Ectodermal cell (in vitro differentiated cells): Measurements from ENCODE around the gene IQGAP2.

Experiments used
- H3K27ac ChIP-seq: 2 replicates; pipeline ENCODE4 v1.7.0; 2013; ENCODE audit warnings: mild to moderate bottlenecking, low read depth, low read length; ENCODE audit not compliant: insufficient read depth, poor library complexity, severe bottlenecking
- H3K27me3 ChIP-seq: 2 replicates; pipeline ENCODE4 v1.7.0; 2013; ENCODE audit warnings: mild to moderate bottlenecking, low read length; ENCODE audit not compliant: insufficient read depth, control insufficient read depth, poor library complexity, severe bottlenecking
- H3K36me3 ChIP-seq: one replicate; pipeline ENCODE4 v1.7.0; 2013; ENCODE audit warnings: low read length; ENCODE audit not compliant: control insufficient read depth, insufficient read depth
- H3K4me1 ChIP-seq: one replicate; pipeline ENCODE4 v1.7.0; 2013; ENCODE audit warnings: low read length; ENCODE audit not compliant: control insufficient read depth, insufficient read depth
- H3K4me3 ChIP-seq: 2 replicates; pipeline ENCODE4 v1.7.0; 2013; ENCODE audit warnings: low read depth, low read length, control low read depth; ENCODE audit not compliant: insufficient read depth
- H3K9me3 ChIP-seq: 2 replicates; pipeline ENCODE4 v1.7.0; 2013; ENCODE audit warnings: mild to moderate bottlenecking, low read length, moderate library complexity; ENCODE audit not compliant: control insufficient read depth
- WGBS, 2 experiments: methylation state at CpG; one replicate each; pipeline ENCODE4 v1.1.7; 2013; ENCODE audit warnings: missing lambda C conversion rate in 2 of 2; 5-methylcytosine and 5-hydroxymethylcytosine counted together

The IQGAP2 gene

DNA sequence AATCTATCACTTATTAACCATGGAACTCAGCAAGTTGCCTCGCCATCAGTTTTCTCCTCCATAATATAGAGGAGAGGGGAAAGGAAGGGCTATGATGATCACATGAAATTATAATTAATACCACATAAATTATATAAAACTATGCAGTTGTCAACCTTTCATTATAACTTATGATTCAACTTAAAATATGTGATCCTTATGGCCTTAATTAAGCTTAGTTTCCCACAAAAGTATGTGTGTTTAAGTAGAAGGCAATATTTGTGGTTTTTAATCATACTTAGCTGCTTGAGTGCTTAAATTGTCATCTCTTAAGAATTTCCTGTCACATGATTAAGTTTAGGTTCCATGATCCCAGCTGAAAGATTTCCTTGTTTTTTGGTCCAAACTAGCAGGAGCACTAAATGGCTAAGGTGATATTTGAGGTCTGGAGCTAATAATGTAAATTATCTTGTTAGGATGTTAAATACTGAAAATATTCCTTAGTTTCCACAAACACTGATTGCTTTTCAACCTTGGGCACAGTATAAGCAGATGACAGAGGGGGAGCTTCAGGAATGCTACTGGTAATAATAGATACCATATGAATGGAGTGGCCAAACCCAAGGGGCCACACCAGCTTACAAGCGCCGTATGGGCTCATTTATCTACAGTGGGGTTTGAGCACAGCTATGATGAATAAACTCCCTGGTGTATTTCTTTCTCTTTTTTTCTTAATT, 286.4 kb downstream of the IQGAP2 start:
- H3K27me3 ChIP-seq = no peaks in the 10 kb centered on the region
- H3K4me1 ChIP-seq = no peaks in the 10 kb centered on the region
- H3K9me3 ChIP-seq = no peaks in the 10 kb centered on the region
- WGBS, 2 experiments = 93 to 100% methylated on average over 2 of the region's 3 CpGs
- no peaks in the 10 kb centered on the region for H3K36me3 ChIP-seq
- H3K4me3 ChIP-seq = no peak overlapping the region
- no peak overlapping the region for H3K27ac ChIP-seq

DNA sequence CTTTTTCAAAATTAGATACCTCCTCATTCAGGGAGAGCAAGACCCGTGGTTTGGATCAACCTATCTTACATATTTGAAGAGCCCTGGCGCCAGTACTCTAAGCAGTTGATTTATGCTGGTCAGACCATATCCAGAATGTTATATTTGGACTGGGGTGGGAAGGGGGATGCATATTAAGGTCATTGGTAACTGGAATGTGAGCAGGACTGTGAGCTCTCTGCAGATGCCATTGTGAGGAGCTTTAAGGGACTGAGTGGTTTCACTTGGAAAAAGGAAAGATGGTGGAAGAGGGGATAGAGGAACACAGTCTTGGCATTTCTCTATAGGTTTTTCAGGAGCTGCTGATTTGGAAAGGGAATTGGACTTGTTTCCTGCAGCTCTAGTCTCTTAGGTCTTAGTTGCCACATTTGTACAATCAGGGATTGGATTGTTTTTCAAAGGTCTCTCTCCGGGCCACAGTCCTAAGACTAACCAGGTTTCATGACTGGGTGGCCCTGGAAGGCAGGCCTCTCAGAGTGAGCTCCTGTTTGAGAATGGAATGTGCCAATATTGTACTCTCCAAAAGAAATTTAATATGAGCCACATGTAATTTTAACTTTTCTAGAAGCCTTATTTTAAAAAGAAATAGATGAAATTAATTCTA, 287.1 kb downstream of the IQGAP2 start:
- 94 to 98% methylated on average over 3 of the region's 3 CpGs for WGBS, 2 experiments
- Histone ChIP-seq H3K27me3 (no peaks in the 10 kb centered on the region), H3K27ac (no peak overlapping the region), H3K4me3 (no peak overlapping the region), H3K4me1 (no peaks in the 10 kb centered on the region), H3K9me3 (no peaks in the 10 kb centered on the region), H3K36me3 (no peaks in the 10 kb centered on the region)

DNA sequence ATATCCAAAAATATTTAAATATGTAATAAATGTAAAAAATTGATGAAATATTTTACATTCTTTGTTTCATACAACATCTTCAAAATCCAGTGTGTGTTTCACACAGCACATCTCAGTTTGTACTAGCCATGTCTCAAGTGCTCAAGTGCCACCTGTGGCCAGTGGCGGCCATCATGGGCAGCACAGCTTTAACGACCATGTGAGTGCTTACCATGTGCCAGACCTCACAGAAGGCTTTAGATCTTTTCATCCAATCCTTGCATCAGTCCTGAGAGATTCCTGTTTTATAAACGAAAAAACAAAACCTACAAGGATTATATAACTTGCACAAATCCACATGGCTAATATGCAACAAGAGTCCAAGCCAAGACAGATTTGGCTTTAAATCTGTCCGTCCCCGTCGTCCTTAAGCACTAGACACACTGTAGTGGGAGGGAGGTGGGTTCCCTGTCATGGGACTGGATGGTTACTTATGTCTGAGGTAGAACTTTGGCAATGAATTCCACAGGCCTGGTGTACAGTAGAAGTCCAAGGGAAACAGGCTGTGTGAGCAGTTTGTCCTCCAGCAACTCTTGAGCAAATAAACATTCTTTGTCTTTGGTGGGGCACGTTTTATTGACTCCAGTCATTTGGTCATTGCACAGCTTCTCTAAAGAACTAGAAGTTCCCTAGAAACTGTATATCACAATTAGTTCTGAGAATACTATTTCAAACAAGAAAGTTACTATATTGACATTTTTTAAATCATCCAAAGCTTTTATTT, 287.8 kb downstream of the IQGAP2 start:
- WGBS, 2 experiments = 93 to 95% methylated on average over 7 of the region's 7 CpGs
- Histone ChIP-seq H3K9me3 (no peaks in the 10 kb centered on the region), H3K27me3 (no peaks in the 10 kb centered on the region), H3K27ac (no peak overlapping the region), H3K4me1 (no peaks in the 10 kb centered on the region), H3K36me3 (no peaks in the 10 kb centered on the region), H3K4me3 (no peak overlapping the region)

DNA sequence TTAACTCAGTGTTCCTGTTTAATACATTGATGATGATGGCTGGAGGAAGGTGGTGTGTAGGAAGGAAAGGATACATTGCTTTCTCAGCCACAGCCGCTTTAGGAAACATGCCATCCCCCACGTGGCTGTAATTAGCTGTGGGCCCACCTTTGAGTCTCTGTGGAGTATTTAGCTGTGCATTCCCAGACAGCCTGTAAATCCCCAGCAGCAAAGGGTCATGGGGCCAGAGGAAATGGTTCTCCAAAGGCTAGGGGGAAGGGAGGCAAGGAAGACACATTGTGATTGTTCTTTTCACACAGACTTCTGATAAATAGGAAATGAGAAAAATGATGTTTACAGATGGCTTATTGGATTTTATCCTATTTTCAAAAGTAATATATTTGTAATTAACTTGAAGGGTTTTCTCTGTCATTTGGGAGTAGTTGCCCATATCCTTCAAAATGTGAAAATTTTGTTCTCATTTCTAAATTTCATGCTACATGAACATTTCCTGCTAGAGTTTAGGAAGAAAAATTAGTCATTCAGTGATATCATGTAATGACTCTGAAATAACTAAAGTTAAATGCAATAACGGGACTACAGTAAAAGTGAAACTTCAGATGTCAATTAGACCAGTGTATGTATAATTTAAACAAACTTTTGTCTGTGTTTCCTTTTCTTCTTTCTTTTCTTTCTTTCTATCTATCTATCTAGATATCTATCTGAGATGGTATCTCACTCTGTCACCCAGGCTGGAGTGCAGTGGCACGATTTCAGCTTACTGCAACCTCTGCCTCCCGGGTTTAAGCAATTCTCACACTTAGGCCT, 288.6 kb downstream of the IQGAP2 start:
- no peaks in the 10 kb centered on the region for H3K27me3 ChIP-seq
- no peaks in the 10 kb centered on the region for H3K9me3 ChIP-seq
- no peak overlapping the region for H3K4me3 ChIP-seq
- no peaks in the 10 kb centered on the region for H3K36me3 ChIP-seq
- no peaks in the 10 kb centered on the region for H3K4me1 ChIP-seq
- H3K27ac ChIP-seq = no peak overlapping the region
- WGBS, 2 experiments = 69 to 77% methylated on average over 5 of the region's 5 CpGs

DNA sequence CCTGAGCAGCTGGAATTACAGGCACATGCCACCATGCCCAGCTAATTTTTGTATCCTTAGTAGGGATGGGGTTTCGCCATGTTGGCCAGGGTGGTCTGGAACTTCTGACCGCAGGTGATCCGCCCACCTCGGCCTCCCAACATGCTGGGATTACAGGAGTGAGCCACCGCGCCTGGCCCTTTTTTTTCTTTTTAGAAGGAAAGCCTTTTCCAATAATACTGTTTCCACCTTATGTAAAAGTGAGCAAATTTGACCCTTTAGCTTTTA, 289.1 kb downstream of the IQGAP2 start:
- H3K9me3 ChIP-seq = no peaks in the 10 kb centered on the region
- H3K4me1 ChIP-seq = no peaks in the 10 kb centered on the region
- 92 to 96% methylated on average over 6 of the region's 6 CpGs for WGBS, 2 experiments
- no peak overlapping the region for H3K27ac ChIP-seq
- no peaks in the 10 kb centered on the region for H3K36me3 ChIP-seq
- no peak overlapping the region for H3K4me3 ChIP-seq
- H3K27me3 ChIP-seq = no peaks in the 10 kb centered on the region

DNA sequence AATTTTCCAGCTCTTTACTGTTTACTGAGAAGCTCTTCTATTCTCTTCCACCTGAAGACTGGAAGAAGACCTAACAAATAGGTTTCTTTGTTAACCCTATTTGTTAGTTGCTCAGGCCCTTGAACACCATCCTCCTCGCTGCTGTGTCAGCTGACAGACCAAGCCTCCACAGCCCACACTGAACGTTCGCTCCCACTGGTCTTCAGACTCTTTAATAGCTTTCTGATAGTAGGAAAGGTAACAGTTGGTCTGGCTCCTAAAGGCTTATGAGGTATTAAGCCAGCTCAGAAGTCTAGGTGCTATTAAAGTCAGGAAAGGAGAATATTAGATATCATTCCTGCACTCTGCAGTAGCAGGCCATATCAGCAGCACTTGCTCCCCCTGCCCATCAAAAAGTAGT, 289.6 kb downstream of the IQGAP2 start:
- no peaks in the 10 kb centered on the region for H3K9me3 ChIP-seq
- 92 to 100% methylated on average over 3 of the region's 3 CpGs for WGBS, 2 experiments

DNA sequence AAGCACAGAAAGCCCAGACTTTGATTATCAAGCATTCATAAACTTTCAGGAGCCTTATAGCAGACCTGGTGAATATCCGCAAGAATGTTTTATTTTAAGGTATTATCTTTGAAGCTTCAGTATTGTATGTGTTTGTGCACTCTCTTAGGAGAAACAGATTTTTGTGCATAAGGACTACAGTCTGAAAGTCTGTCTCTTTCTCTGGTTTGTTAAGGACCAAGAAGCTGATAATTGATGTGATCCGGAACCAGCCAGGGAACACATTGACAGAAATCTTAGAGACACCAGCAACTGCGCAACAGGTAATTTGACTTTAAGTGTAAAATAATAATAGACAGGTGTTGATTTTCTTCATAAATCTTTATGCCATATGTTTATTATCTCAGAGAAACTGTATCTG, 290.1 kb downstream of the IQGAP2 start:
- 98 to 100% methylated on average over 3 of the region's 3 CpGs for WGBS, 2 experiments
- Histone ChIP-seq H3K36me3 (no peaks in the 10 kb centered on the region), H3K9me3 (no peaks in the 10 kb centered on the region), H3K27me3 (no peaks in the 10 kb centered on the region), H3K27ac (no peak overlapping the region), H3K4me1 (no peaks in the 10 kb centered on the region), H3K4me3 (no peak overlapping the region)

More for the DNA sequence above, 289.6 kb downstream of the IQGAP2 start:
- Histone ChIP-seq H3K36me3 (no peaks in the 10 kb centered on the region), H3K27ac (no peak overlapping the region), H3K4me1 (no peaks in the 10 kb centered on the region), H3K4me3 (no peak overlapping the region), H3K27me3 (no peaks in the 10 kb centered on the region)

DNA sequence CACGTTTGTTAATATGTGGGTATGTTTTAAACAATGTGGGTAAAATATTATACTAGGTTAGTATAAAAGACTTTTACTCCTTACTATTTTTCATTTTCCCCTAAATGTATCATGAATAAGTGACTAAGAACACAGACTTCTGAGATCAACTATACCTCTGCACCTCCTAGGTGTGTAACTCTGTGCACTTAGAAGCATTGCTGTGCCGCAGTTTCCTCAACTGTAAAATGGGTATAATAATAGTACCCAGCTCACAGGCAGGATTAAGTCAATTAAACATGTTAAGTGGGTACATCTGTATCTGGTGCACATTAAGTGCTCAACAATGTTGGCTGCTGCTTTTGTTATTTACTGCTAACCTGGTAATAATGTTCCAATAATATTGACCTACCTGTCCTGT, 291.2 kb downstream of the IQGAP2 start:
- 96 to 100% methylated on average over 1 of the region's 2 CpGs for WGBS, 2 experiments
- no peaks in the 10 kb centered on the region for H3K4me1 ChIP-seq
- no peak overlapping the region for H3K4me3 ChIP-seq
- H3K27ac ChIP-seq = no peak overlapping the region
- no peaks in the 10 kb centered on the region for H3K27me3 ChIP-seq
- no peaks in the 10 kb centered on the region for H3K9me3 ChIP-seq
- H3K36me3 ChIP-seq = no peaks in the 10 kb centered on the region

DNA sequence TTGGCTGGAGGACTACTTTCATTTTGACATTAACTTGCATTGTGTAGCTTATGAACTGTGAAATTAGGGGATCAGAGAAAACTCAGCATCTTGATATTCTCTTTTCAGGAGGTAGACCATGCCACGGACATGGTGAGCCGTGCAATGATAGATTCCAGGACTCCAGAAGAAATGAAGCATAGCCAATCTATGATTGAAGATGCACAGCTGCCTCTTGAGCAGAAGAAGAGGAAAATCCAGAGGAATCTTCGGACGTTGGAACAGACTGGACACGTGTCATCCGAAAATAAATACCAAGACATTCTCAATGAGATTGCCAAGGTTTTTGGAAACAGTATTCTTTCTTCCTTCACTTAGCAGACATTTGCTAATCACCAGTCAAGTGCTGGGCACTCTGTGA, 292.3 kb downstream of the IQGAP2 start:
- no peaks in the 10 kb centered on the region for H3K36me3 ChIP-seq
- no peak overlapping the region for H3K4me3 ChIP-seq
- H3K4me1 ChIP-seq = no peaks in the 10 kb centered on the region
- H3K27me3 ChIP-seq = no peaks in the 10 kb centered on the region
- 93 to 96% methylated on average over 6 of the region's 6 CpGs for WGBS, 2 experiments
- no peak overlapping the region for H3K27ac ChIP-seq
- H3K9me3 ChIP-seq = no peaks in the 10 kb centered on the region

DNA sequence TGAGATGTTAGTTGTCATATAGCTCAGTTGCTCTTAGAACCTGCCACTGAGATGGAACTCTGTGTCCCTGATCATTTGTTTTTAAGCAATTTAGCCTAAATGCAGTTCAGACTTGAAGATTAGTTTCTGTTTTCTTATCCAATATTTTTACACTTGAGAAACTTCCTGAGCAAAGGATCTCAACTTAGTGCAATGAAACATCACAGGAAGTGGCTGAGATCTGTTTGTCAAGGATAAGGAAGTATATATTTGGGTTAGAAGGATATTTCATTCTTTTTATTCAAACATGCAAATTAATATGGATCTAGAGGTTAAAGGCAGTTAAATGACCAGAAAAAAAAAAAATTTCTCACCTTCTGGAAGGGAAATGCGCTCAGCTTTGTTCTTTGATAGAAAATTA, 293.2 kb downstream of the IQGAP2 start:
- H3K27ac ChIP-seq = no peak overlapping the region
- WGBS, 2 experiments = 92 to 100% methylated on average over 1 of the region's 1 CpG
- no peaks in the 10 kb centered on the region for H3K9me3 ChIP-seq
- H3K4me3 ChIP-seq = no peak overlapping the region
- no peaks in the 10 kb centered on the region for H3K36me3 ChIP-seq
- H3K4me1 ChIP-seq = no peaks in the 10 kb centered on the region
- H3K27me3 ChIP-seq = no peaks in the 10 kb centered on the region
